Measurements from ENCODE around the gene PFKM. TPM values are rescaled to one million over a fixed set of nuclear protein-coding genes. Genes with fewer than 3 reads are reported as not detected.

The PFKM gene
- total and polyA plus RNA-seq, 4 experiments from 2014 or later, result 7.8 to 14.6 (median 10.9) TPM

GRCh38 chr12:48183876-48184548 lies 64.8 kb downstream of the PFKM start:
- POLR2A ChIA-PET (ENCODE audit: partially characterized antibody), result interaction anchor here (1.1 to 3.4 kb wide), 7 partner anchors 14 to 498 kb away, joined by 3 to 65 read pairs (median 5); partner anchors contain the start of genes ASB8, KANSL2, SENP1 and TMEM106C
- peaks cover 0 to 7% of the 10 kb centered on the region in 2 donors for H3K36me3 Mint-ChIP-seq
- H3K27me3 Mint-ChIP-seq, result peaks cover 12 to 14% of the 10 kb centered on the region in 2 donors
- CTCF ChIA-PET (ENCODE audit: partially characterized antibody), result interaction anchor here (0.8 to 8.2 kb wide), 5 partner anchors 10 to 370 kb away, joined by 3 to 127 read pairs (median 3); no protein-coding TSS in a partner anchor
- H3K4me3 Mint-ChIP-seq, result peak overlapping the region; percentile 81 to 99 (median 94)
- H3K27ac Mint-ChIP-seq, result peak overlapping the region; percentile 41 to 87 (median 66)
- Histone ChIP-seq H3K27ac (ENCODE audit: low read depth, low read length) (peak overlapping the region; percentile 61), H3K4me1 (ENCODE audit: insufficient read depth, low read length) (peaks cover 15% of the 10 kb centered on the region), H3K27me3 (ENCODE audit: insufficient read depth, low read length) (no peaks in the 10 kb centered on the region), H3K9me3 (ENCODE audit: control insufficient read depth in 1 of 2, low read length in 2 of 2) (no peaks in the 10 kb centered on the region), H3K36me3 (ENCODE audit: insufficient read depth, low read length) (no peaks in the 10 kb centered on the region), H3K4me3 (ENCODE audit: low read length in 2 of 2) (peak overlapping the region; percentile 52 to 99)
- H3K9me3 Mint-ChIP-seq, result no peaks in the 10 kb centered on the region
- intact Hi-C loops (cut with micrococcal nuclease), result loop anchor here (1.0 to 5.0 kb wide), 4 partner anchors 14 to 270 kb away; partner anchors contain the start of genes ASB8 and ZNF641
- DNase-seq, result peak in 1 of 5 donors; percentile 53
- peaks cover 4 to 25% (median 10%) of the 10 kb centered on the region in 4 donors for H3K4me1 Mint-ChIP-seq

GRCh38 chr12:48184549-48184922 lies 65.4 kb downstream of the PFKM start:
- Histone ChIP-seq H3K36me3 (ENCODE audit: insufficient read depth, low read length) (no peaks in the 10 kb centered on the region), H3K9me3 (ENCODE audit: control insufficient read depth in 1 of 2, low read length in 2 of 2) (no peaks in the 10 kb centered on the region), H3K4me3 (ENCODE audit: low read length in 2 of 2) (peak overlapping the region in 1 of 2 donors; percentile 99), H3K27me3 (ENCODE audit: insufficient read depth, low read length) (no peaks in the 10 kb centered on the region), H3K27ac (ENCODE audit: low read depth, low read length) (no peak overlapping the region), H3K4me1 (ENCODE audit: insufficient read depth, low read length) (peaks cover 15% of the 10 kb centered on the region)
- peaks cover 13 to 15% of the 10 kb centered on the region in 2 donors for H3K27me3 Mint-ChIP-seq
- ChIA-PET CTCF (ENCODE audit: partially characterized antibody) (interaction anchor here (0.8 to 8.2 kb wide), 5 partner anchors 9 to 371 kb away, joined by 3 to 127 read pairs (median 4); partner anchors contain the start of gene ASB8), POLR2A (ENCODE audit: partially characterized antibody) (interaction anchor here (2.2 to 3.4 kb wide), 2 partner anchors 14 to 27 kb away, joined by 7 to 65 read pairs; partner anchors contain the start of gene ASB8)
- peak overlapping the region in 6 of 7 donors; percentile 42 to 74 (median 63) for H3K27ac Mint-ChIP-seq
- peaks cover 0 to 7% of the 10 kb centered on the region in 2 donors for H3K36me3 Mint-ChIP-seq
- intact Hi-C loops (cut with micrococcal nuclease), result loop anchor here (5.0 kb wide), 1 partner anchor 168 kb away; the partner anchor contains the start of gene ZNF641
- H3K9me3 Mint-ChIP-seq, result no peaks in the 10 kb centered on the region
- DNase-seq, result no peak
- H3K4me3 Mint-ChIP-seq, result peak overlapping the region; percentile 47 to 96 (median 81)
- H3K4me1 Mint-ChIP-seq, result peaks cover 6 to 25% (median 10%) of the 10 kb centered on the region in 4 donors

GRCh38 chr12:48185181-48185919 lies 66.2 kb downstream of the PFKM start:
- Mint-ChIP-seq H3K9me3 (no peaks in the 10 kb centered on the region), H3K27me3 (peaks cover 16% of the 10 kb centered on the region in 2 donors), H3K4me3 (peak overlapping the region in 6 of 8 donors; percentile 14 to 96 (median 82)), H3K27ac (peak overlapping the region in 6 of 7 donors; percentile 37 to 83 (median 68)), H3K4me1 (peaks cover 7 to 25% (median 10%) of the 10 kb centered on the region in 4 donors), H3K36me3 (peaks cover 0 to 7% of the 10 kb centered on the region in 2 donors)
- peaks cover 15% of the 10 kb centered on the region for H3K4me1 ChIP-seq (ENCODE audit: insufficient read depth, low read length)
- ChIA-PET POLR2A (ENCODE audit: partially characterized antibody) (interaction anchor here (2.2 to 3.4 kb wide), 2 partner anchors 13 to 27 kb away, joined by 7 to 65 read pairs; partner anchors contain the start of gene ASB8), CTCF (ENCODE audit: partially characterized antibody) (interaction anchor here (1.0 to 8.2 kb wide), 3 partner anchors 8 to 28 kb away, joined by 4 to 127 read pairs (median 8); partner anchors contain the start of gene ASB8)
- H3K27ac ChIP-seq (ENCODE audit: low read depth, low read length), result no peak overlapping the region
- H3K36me3 ChIP-seq (ENCODE audit: insufficient read depth, low read length), result no peaks in the 10 kb centered on the region
- H3K4me3 ChIP-seq (ENCODE audit: low read length in 2 of 2), result no peak overlapping the region
- H3K27me3 ChIP-seq (ENCODE audit: insufficient read depth, low read length), result no peaks in the 10 kb centered on the region
- no peaks in the 10 kb centered on the region for H3K9me3 ChIP-seq (ENCODE audit: control insufficient read depth in 1 of 2, low read length in 2 of 2)
- intact Hi-C loops (cut with micrococcal nuclease), result no loop called here
- no peak for DNase-seq

GRCh38 chr12:48187916-48188695 lies 68.9 kb downstream of the PFKM start:
- H3K36me3 ChIP-seq (ENCODE audit: insufficient read depth, low read length), result no peaks in the 10 kb centered on the region
- no peaks in the 10 kb centered on the region for H3K27me3 ChIP-seq (ENCODE audit: insufficient read depth, low read length)
- H3K27me3 Mint-ChIP-seq, result peaks cover 16 to 21% of the 10 kb centered on the region in 2 donors
- POLR2A ChIA-PET (ENCODE audit: partially characterized antibody), result interaction anchor here (2.2 kb wide), 1 partner anchor 10 kb away, joined by 8 read pairs; no protein-coding TSS in a partner anchor
- no peak overlapping the region for H3K27ac ChIP-seq (ENCODE audit: low read depth, low read length)
- no peak overlapping the region for H3K4me3 ChIP-seq (ENCODE audit: low read length in 2 of 2)
- no peak overlapping the region for H3K4me3 Mint-ChIP-seq
- no peaks in the 10 kb centered on the region for H3K9me3 ChIP-seq (ENCODE audit: control insufficient read depth in 1 of 2, low read length in 2 of 2)
- H3K4me1 Mint-ChIP-seq, result peaks cover 0 to 17% (median 4%) of the 10 kb centered on the region in 4 donors
- DNase-seq, result no peak
- H3K36me3 Mint-ChIP-seq, result peaks cover 0 to 4% of the 10 kb centered on the region in 2 donors
- intact Hi-C loops (cut with micrococcal nuclease), result loop anchor here (2.0 kb wide), 1 partner anchor 473 kb away; no protein-coding TSS in a partner anchor
- CTCF ChIA-PET (ENCODE audit: partially characterized antibody), result interaction anchor here (0.9 to 8.2 kb wide), 6 partner anchors 9 to 225 kb away, joined by 3 to 127 read pairs (median 4); partner anchors contain the start of genes PFKM and TMEM106C
- H3K4me1 ChIP-seq (ENCODE audit: insufficient read depth, low read length), result peaks cover 6% of the 10 kb centered on the region
- H3K27ac Mint-ChIP-seq, result no peak overlapping the region
- no peaks in the 10 kb centered on the region for H3K9me3 Mint-ChIP-seq

- Mint-ChIP-seq H3K27ac (peak overlapping the region in 1 of 7 donors; percentile 14), H3K36me3 (no peaks in the 10 kb centered on the region), H3K4me3 (no peak overlapping the region), H3K27me3 (peaks cover 16 to 18% of the 10 kb centered on the region in 2 donors), H3K9me3 (peaks cover 0 to 1% (median 0%) of the 10 kb centered on the region in 8 donors), H3K4me1 (peaks cover 0 to 8% (median 2%) of the 10 kb centered on the region in 4 donors)
- H3K4me1 ChIP-seq (ENCODE audit: insufficient read depth, low read length), result peaks cover 1% of the 10 kb centered on the region
- no peak overlapping the region for H3K4me3 ChIP-seq (ENCODE audit: low read length in 2 of 2)
- ChIA-PET POLR2A (ENCODE audit: partially characterized antibody) (interaction anchor here (0.8 to 1.0 kb wide), 2 partner anchors 9 kb away, joined by 3 read pairs; no protein-coding TSS in a partner anchor), CTCF (ENCODE audit: partially characterized antibody) (interaction anchor here (0.6 to 8.2 kb wide), 23 partner anchors 8 to 448 kb away, joined by 3 to 127 read pairs (median 4); partner anchors contain the start of genes ASB8, PFKM and TMEM106C)
- no peaks in the 10 kb centered on the region for H3K9me3 ChIP-seq (ENCODE audit: control insufficient read depth in 1 of 2, low read length in 2 of 2)
- H3K27ac ChIP-seq (ENCODE audit: low read depth, low read length), result no peak overlapping the region
- H3K27me3 ChIP-seq (ENCODE audit: insufficient read depth, low read length), result no peaks in the 10 kb centered on the region
- intact Hi-C loops (cut with micrococcal nuclease), result loop anchor here (1.0 to 2.0 kb wide), 3 partner anchors 8 to 475 kb away; no protein-coding TSS in a partner anchor
- no peaks in the 10 kb centered on the region for H3K36me3 ChIP-seq (ENCODE audit: insufficient read depth, low read length)
- peak; percentile 59 to 65 (median 64) for DNase-seq
Observed at GRCh38 chr12:48189331-48190125, 70.4 kb downstream of the PFKM start.

- Mint-ChIP-seq H3K4me1 (peaks cover 0 to 3% (median under 1%) of the 10 kb centered on the region in 4 donors), H3K4me3 (no peak overlapping the region), H3K36me3 (no peaks in the 10 kb centered on the region), H3K27me3 (peaks cover 9 to 12% of the 10 kb centered on the region in 2 donors), H3K27ac (no peak overlapping the region), H3K9me3 (peaks cover 0 to 1% (median 0%) of the 10 kb centered on the region in 8 donors)
- Histone ChIP-seq H3K4me1 (ENCODE audit: insufficient read depth, low read length) (no peaks in the 10 kb centered on the region), H3K27me3 (ENCODE audit: insufficient read depth, low read length) (no peaks in the 10 kb centered on the region), H3K36me3 (ENCODE audit: insufficient read depth, low read length) (no peaks in the 10 kb centered on the region), H3K27ac (ENCODE audit: low read depth, low read length) (no peak overlapping the region), H3K9me3 (ENCODE audit: control insufficient read depth in 1 of 2, low read length in 2 of 2) (no peaks in the 10 kb centered on the region), H3K4me3 (ENCODE audit: low read length in 2 of 2) (no peak overlapping the region)
- POLR2A ChIA-PET (ENCODE audit: partially characterized antibody), result no interaction called here
- no peak for DNase-seq
- intact Hi-C loops (cut with micrococcal nuclease), result no loop called here
- CTCF ChIA-PET (ENCODE audit: partially characterized antibody), result no interaction called here
Observed at GRCh38 chr12:48191096-48191495, 71.9 kb downstream of the PFKM start.
